HG02759 (cell line): ENCODE measurements around the gene TMA7B.
A peak's percentile ranks its signal among the peaks of the same experiment; 100 is the strongest.
"Not testable (repeated sequence)": the region's sequence is repeated elsewhere in the genome, so short reads cannot be mapped to it uniquely, and the experiment has no call there.

Experiments used
- ATAC-seq: cut with Tn5 transposase; IDR thresholded peaks from one replicate; pipeline ENCODE4 v1.9.1; 2021; ENCODE audit warnings: mild to moderate bottlenecking, moderate library complexity; ENCODE audit not compliant: unreplicated experiment

The TMA7B gene

DNA sequence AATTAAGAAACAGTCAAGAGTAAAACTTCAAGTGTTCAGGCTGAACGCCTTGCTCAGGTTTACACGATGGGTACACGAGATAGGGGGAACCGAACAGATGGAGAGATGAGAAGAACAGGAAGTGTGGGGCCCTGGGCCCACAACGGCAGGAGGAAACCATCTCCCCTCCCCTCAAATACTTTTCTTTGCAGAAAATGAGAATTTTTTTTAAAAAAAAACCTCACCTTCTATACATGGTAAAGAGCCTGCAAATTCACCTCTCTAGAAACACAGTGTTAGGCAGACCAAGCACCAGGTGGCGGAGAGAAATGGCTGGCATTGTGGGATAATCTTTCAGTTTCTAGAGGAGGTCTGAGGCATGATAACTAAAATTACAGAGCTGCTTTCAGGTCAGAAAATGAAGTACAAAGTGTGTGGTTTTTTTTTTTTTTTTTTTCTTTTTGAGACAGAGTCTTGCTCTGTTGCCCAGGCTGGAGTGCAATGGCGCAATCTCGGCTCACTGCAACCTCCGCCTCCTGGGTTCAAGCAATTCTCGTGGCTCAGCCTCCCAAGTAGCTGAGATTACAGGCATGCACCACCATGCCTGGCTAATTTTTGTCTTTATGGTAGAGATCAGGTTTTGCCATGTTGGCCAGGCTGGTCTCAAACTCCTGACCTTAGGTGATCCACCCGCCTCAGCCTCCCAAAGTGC lies 8.4 kb upstream of the TMA7B start:
- not testable (repeated sequence) for ATAC-seq

DNA sequence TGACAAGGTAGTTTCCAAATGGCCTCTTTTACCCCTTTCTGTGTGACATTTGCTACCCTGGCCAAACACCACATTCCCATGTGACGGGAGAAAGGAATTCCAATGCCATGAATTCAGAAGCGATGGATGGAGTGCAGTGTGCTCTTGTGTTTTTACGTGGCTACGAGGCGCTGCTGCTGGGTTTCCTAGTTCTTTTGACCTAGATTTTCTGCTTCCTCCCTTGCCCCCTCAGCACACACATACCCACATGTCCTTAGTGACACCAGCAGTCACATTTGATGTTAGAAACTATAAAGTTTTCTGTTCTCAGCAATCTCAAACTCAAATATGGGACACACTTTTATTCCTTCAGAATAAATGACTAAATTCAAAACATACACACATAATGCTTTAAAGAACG lies 7.8 kb upstream of the TMA7B start:
- no peak for ATAC-seq

DNA sequence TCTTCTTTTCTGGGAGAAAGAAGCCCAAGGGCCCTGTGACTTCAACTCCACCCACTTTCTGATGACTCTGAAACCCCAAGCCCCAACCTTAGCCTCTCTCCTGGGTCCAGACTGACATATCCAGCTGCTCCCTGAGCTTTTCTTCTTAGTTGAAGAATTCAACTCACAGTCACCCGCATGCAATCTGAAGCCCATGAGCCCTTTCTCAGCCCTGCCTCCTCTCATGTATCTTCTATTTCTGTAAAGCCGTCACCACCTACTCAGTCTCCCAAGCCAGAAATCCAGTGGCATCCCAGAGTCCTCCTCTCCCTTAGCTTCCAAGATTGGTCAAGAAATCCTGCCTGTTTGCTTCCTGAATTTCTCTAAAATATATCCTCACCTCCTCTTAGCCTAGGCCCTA lies 7.1 kb upstream of the TMA7B start:
- no peak for ATAC-seq

DNA sequence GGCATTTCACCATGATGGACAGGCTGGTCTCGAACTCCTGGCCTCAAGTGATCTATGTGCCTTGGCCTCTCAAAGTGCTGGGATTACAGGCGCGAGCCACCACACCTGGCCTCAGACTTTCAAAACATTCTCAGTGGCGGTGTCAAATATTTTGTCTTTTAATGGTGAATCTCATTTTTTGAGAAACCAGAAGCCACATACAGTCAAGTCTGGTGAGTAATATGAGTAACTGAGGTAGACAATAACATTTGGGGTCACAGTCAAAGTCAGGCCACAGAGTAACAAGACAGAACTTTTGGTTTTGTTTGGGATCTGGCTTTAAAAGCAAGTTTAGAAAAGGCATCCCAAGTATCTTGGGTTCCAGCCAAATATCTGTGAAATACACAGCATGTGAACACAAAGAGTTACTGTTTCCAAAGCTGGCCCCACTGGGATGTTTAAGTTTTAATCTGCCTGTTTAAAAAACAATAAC lies 5.6 kb upstream of the TMA7B start:
- no peak for ATAC-seq

DNA sequence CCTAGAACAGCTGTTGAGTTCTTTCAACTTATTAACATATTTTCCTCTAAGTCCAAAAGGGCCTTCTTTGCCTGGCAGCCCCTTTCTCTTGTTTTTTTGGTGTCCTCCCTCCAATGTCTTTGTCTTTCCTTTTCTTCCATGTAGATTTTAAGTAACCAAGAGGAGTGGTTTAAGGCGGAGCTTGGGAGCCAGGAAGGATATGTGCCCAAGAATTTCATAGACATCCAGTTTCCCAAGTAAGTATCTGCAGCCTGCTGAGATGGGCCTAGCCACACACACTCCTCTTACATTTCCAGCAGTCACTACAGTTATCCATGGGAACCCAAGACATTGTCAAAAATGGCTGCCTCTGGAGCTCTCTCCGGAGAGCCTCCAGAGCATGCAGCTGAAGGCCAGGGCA lies 4.5 kb upstream of the TMA7B start:
- ATAC-seq: no peak

- no peak for ATAC-seq
Measured at GRCh38 chr22:39956932-39957664, 3.1 kb upstream of the TMA7B start.

- no peak for ATAC-seq
Measured at GRCh38 chr22:39958009-39958711, 2.0 kb upstream of the TMA7B start.

GRCh38 chr22:39958949-39959639 lies 1.1 kb upstream of the TMA7B start:
- ATAC-seq: no peak

GRCh38 chr22:39960791-39961746 lies 872 bp downstream of the TMA7B start:
- peak; percentile 78 for ATAC-seq

- ATAC-seq: no peak
Measured at GRCh38 chr22:39962071-39962470, 1.9 kb downstream of the TMA7B start.

DNA sequence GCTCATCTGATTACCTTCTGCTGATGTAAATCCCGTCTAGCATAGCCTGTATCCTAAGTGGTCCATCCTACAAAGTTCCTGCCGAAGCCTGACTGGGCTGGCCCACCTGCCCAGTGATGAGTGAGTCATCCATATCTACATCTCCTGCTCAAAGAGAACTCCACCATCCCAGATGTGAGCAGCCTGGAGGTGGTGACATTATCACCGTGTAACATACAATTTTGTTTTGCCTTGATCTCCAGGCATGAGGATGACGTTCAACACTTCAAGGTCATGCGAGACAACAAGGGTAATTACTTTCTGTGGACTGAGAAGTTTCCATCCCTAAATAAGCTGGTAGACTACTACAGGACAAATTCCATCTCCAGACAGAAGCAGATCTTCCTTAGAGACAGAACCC lies 5.6 kb downstream of the TMA7B start:
- ATAC-seq: no peak

GRCh38 chr22:39966470-39966869 lies 6.3 kb downstream of the TMA7B start:
- no peak for ATAC-seq

- no peak for ATAC-seq
Measured at GRCh38 chr22:39967103-39967829, 7.1 kb downstream of the TMA7B start.

- no peak for ATAC-seq
Measured at GRCh38 chr22:39967996-39968972, 8.1 kb downstream of the TMA7B start.

DNA sequence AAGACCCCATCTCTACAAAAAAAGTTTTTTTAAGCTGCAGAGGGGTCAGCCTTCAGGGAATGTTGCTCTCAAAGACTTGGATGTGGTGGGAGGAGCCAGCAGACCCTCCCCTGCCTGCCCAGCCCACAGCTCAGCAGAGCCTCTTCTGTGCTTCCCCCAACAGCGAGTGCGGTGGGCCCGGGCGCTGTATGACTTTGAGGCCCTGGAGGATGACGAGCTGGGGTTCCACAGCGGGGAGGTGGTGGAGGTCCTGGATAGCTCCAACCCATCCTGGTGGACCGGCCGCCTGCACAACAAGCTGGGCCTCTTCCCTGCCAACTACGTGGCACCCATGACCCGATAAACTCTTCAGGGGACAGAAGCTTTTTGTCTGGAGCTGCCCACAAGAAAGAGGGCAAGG lies 10.5 kb downstream of the TMA7B start:
- no peak for ATAC-seq

- ATAC-seq: no peak
Measured at GRCh38 chr22:39972641-39973040, 12.4 kb downstream of the TMA7B start.

DNA sequence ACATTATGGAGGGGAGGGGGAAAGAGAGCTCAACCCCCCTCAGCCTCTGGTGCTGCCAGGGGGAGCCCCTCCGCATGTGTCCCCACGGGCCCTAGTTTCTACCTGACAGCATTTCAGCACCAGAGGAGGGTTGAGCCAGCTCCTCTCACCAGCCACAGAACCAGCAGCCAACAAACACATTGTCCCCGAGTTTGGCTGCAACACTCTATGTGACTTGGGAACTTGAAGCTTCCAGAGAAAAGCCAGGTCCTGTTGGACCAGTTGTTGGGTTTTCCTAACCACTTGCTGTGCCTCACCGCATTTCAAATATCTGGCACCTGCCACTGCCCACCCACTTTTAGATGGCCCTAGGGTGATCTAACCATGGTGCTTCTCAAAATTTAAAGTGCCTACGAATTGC lies 13.5 kb downstream of the TMA7B start:
- ATAC-seq: no peak

DNA sequence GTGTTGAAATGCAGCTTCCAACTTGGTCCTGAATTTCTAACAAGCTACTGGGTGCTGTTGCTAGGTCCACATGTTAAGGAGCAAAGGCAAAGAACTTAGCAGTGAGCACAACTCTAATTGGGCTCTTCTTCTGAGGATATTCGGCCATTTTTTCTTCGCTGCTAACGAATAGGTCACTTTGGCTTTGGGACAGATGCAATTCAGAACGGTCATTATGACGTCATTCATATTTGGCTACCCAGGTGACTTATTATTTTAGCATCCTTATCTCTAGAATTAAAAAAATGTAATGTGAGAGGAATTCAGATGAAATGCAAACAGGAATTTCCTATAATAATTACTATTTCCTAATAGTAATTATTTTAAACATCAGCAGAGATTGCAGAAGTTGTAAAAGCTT lies 13.9 kb downstream of the TMA7B start:
- ATAC-seq: no peak
